Thyroid gland (tissue), 4 donors: ENCODE measurements around the gene PIK3CD. TPM values are rescaled to one million over a fixed set of nuclear protein-coding genes. Genes with fewer than 3 reads are reported as not detected.

Experiments
- DNase-seq, 2 donors: peaks; one replicate each; pipeline ENCODE4 v3.0.0-alpha.2; 2019
- H3K27ac ChIP-seq, 3 donors: fragments of 200-600 bp; sonication (generic); 1 replicate in 2 of 3; 2 replicates in 1 of 3; pipeline ENCODE4 v1.5.1; 2016 to 2019; ENCODE audit warnings: mild to moderate bottlenecking in 1 of 3, moderate library complexity in 1 of 3
- H3K27me3 ChIP-seq: fragments of 200-600 bp; sonication (generic); one replicate; pipeline ENCODE4 v1.5.1; 2019
- H3K36me3 ChIP-seq, 2 donors: fragments of 200-600 bp; sonication (generic); one replicate each; pipeline ENCODE4 v1.5.1; 2016 to 2019
- H3K4me1 ChIP-seq, 2 donors: fragments of 200-600 bp; sonication (generic); one replicate each; pipeline ENCODE4 v1.5.1; 2017 to 2019
- H3K4me3 ChIP-seq, 3 donors: fragments of 200-600 bp; sonication (generic); replicated peaks in 1 of 3; 1 replicate in 2 of 3; 2 replicates in 1 of 3; pipeline ENCODE4 v1.5.1; 2016; ENCODE audit warnings: mild to moderate bottlenecking in 1 of 3
- H3K9me3 ChIP-seq: fragments of 200-600 bp; sonication (generic); one replicate; pipeline ENCODE4 v1.5.1; 2017
- CTCF ChIP-seq, 6 experiments: fragments of 200-600 bp in 3 of 6; fragments of 450-650 bp in 3 of 6; sonication (generic) in 3 of 6; IDR thresholded peaks; one replicate each; pipeline ENCODE4 v1.5.1; 2016 to 2019; ENCODE audit warnings: antibody characterized with exemption in 6 of 6, mild to moderate bottlenecking in 2 of 6, inconsistent platforms in 1 of 6, moderate library complexity in 1 of 6
- POLR2A ChIP-seq, 2 donors: fragments of 450-650 bp; IDR thresholded peaks; one replicate each; pipeline ENCODE4 v1.6.1; 2017; ENCODE audit warnings: antibody characterized with exemption in 2 of 2, mild to moderate bottlenecking in 2 of 2, moderate library complexity in 1 of 2
- WGBS, 2 donors: methylation state at CpG; one replicate each; pipeline ENCODE4 v1.1.5; 2017; 5-methylcytosine and 5-hydroxymethylcytosine counted together
- intact Hi-C: fragments of 100-400 bp; cut with DNase I; formaldehyde crosslinking; loops from one replicate; pipeline ENCODE4 v1.15.1; 2023
- total RNA-seq, 4 donors: library from RNA; depleted of rRNA; stranded (reverse); fragments of >200 nt; gene quantifications; one replicate each; pipeline ENCODE4 v1.2.3, GENCODE V29; 2016

The PIK3CD gene
- total RNA-seq, 4 donors from 2014 or later: 5.9 to 9.5 (median 7.7) TPM

- intact Hi-C loops: no loop called here
- Histone ChIP-seq H3K9me3 (no peaks in the 10 kb centered on the region), H3K27me3 (no peaks in the 10 kb centered on the region), H3K27ac (no peak overlapping the region), H3K4me1 (no peaks in the 10 kb centered on the region), H3K4me3 (no peak overlapping the region), H3K36me3 (peaks cover 30 to 31% of the 10 kb centered on the region in 2 donors)
- no peak for TF ChIP-seq POLR2A (IDR thresholded peaks at IDR 0.05)
- TF ChIP-seq CTCF (IDR thresholded peaks at IDR 0.05): peak; percentile 47 to 77 (median 65)
- WGBS, 2 donors: 66 to 70% methylated on average over 11 to 18 of the region's 24 CpGs
- DNase-seq: peak; percentile 32 to 54
Measured at GRCh38 chr1:9724706-9725476, 73.4 kb downstream of the PIK3CD start.

DNA sequence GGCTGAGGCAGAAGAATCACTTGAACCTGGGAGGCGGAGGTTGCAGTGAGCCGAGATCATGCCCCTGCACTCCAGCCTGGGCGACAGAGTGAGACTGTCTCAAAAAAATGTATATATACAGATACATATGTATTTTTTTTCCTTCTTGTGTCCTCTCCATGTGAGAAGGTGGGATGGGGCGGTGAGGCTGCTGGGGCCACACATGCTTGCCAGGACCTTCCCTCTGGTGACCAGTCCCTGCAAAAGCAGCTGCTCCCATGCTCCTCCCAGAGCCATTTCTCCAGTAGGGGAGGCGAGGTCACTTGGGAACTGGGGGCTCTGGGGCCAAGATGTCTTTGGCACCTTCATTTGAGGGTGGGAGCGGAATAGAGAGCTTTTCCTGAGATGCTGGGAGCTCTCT is 74.9 kb downstream of the PIK3CD start:
- Histone ChIP-seq H3K36me3 (peaks cover 40 to 42% of the 10 kb centered on the region in 2 donors), H3K27ac (no peak overlapping the region), H3K9me3 (no peaks in the 10 kb centered on the region), H3K4me1 (no peaks in the 10 kb centered on the region), H3K4me3 (no peak overlapping the region), H3K27me3 (no peaks in the 10 kb centered on the region)
- TF ChIP-seq POLR2A (IDR thresholded peaks at IDR 0.05): no peak
- no peak for TF ChIP-seq CTCF (IDR thresholded peaks at IDR 0.05)
- intact Hi-C loops: no loop called here
- WGBS, 2 donors: 94 to 98% methylated on average over 6 of the region's 6 CpGs
- DNase-seq: no peak

- Histone ChIP-seq H3K4me3 (no peak overlapping the region), H3K4me1 (no peaks in the 10 kb centered on the region), H3K36me3 (peaks cover 45 to 49% of the 10 kb centered on the region in 2 donors), H3K27ac (no peak overlapping the region), H3K27me3 (no peaks in the 10 kb centered on the region), H3K9me3 (no peaks in the 10 kb centered on the region)
- no peak for DNase-seq
- TF ChIP-seq CTCF (IDR thresholded peaks at IDR 0.05) (no peak), POLR2A (IDR thresholded peaks at IDR 0.05) (no peak)
- WGBS, 2 donors: 73 to 79% methylated on average over 25 of the region's 25 CpGs
- intact Hi-C loops: no loop called here
Measured at GRCh38 chr1:9726905-9727595, 75.5 kb downstream of the PIK3CD start.

DNA sequence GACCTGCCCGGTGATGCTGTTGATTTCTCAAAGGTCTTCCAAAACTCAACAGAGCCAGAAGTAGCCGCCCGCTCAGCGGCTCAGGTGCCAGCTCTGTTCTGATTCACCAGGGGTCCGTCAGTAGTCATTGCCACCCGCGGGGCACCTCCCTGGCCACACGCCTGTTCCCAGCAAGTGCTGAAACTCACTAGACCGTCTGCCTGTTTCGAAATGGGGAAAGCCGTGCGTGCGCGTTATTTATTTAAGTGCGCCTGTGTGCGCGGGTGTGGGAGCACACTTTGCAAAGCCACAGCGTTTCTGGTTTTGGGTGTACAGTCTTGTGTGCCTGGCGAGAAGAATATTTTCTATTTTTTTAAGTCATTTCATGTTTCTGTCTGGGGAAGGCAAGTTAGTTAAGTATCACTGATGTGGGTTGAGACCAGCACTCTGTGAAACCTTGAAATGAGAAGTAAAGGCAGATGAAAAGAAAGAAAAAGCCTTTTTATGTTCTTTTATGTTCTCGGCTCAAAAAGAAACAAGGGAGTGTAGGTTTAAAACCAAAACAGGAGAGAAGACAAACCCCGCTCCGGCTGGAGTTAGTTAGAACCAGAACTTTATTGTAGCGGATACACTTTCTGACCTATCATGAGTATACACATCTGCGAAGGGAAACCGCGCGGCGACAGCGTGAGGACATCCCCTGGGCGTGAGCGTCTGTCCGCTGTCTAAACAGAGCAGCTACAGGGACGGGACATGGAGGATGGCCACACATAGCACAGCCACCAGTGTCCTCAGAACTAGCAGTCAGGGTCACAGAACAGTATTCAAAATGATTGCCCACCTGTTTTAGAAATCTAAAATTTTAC is 77.1 kb downstream of the PIK3CD start:
- Histone ChIP-seq H3K27ac (no peak overlapping the region), H3K27me3 (no peaks in the 10 kb centered on the region), H3K4me1 (no peaks in the 10 kb centered on the region), H3K9me3 (no peaks in the 10 kb centered on the region), H3K4me3 (no peak overlapping the region), H3K36me3 (peaks cover 53 to 61% of the 10 kb centered on the region in 2 donors)
- DNase-seq: no peak
- TF ChIP-seq CTCF (IDR thresholded peaks at IDR 0.05): no peak
- TF ChIP-seq POLR2A (IDR thresholded peaks at IDR 0.05): no peak
- intact Hi-C loops: no loop called here
- whole genome bisulfite sequencing, 2 donors: 89 to 92% methylated on average over 33 of the region's 33 CpGs
